Stimulated activated CD4-positive, alpha-beta T cell treated with anti-CD3 and anti-CD28 coated beads, Interleukin-4, amount 100 ng/mL, for 4 hours (primary cell): ENCODE results near the gene VPS51.
A peak's percentile ranks its signal among the peaks of the same experiment; 100 is the strongest.

Experiments used
- DNase-seq, 2 experiments: peaks; one replicate each; pipeline ENCODE4 v3.0.0-alpha.2; 2020

VPS51 gene

DNA sequence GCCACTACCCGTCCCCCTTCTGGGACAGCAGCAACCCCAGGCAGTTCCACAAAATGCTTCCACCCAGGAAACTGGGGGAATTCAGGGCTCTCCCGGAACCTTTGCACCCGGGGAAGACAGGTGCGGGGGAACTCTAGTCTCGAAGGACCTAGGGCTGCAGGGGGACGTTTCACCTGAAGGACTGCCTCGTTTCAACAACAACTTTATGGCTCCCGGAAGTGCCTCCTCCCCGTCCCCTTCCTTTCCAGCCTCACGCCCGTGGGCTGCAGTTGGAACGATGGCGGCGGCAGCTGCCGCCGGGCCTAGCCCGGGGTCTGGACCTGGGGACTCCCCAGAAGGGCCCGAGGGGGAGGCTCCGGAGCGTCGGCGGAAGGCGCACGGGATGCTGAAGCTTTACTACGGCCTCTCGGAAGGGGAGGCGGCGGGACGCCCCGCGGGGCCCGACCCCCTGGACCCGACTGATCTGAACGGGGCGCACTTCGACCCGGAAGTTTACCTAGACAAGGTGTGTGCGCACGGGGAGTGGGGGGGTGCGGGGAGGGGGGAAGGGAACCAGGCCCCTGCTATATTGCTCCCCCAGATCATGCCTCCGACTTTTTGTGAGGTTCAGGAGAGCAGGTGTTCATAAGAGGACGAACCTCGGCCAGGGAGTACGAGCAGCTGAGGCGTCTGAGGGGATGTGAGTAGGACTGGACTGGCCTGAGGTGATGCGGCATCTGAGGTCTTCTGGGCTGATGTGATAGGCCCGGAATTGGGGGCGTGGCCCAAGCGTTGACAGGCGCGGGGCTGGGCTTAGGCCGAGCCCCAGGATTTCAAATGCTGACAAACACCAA is at the start of gene VPS51:
VPS51 (plus strand) TSS at position 241 of the 833 bp plus-strand sequence; CDS start at position 278, 37 bp downstream.
- peak; percentile 74 to 82 for DNase-seq

DNA sequence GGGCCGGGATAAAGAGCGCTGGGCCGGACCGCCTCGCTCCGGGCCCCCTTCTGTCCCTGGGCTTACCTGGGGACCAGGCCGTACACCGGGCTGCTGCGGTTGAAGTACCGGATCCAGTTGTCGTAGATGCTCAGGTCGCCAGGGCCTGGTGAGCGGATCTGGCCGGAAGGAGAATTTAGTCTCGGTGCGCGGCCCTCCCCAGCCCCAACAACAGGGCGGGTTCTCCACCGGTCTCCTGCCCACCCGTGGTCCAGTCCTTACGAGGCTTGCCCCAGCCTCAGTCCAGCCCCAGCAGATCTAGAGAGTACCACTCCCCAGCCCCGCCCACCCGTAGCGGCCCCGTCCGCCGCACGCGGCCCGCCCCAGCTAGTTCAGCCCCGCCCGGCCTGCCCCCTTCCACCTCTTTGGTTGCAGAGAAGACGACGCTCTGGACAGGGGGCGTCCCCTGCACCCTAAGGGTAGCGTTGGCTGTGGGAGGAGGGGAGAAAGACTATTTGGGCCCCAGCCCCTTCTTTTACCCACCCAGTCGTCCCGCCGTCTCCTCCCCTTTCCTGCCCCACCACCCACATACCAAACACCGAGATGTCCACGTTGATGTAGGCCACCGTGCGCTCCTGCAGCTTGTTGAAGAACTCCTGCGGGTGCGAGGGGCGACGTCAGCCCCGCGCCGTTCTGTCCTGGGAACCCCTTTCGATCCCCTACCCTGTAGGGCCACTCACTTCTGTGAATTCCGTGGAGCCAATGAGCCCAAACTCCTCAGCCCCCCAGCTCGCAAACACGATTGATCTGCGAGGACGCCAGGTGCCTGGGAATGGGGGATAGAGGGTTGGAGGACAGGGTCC is 48.2 kb upstream of the VPS51 start:
- DNase-seq = peak in 1 of 2 experiments; percentile 34

DNA sequence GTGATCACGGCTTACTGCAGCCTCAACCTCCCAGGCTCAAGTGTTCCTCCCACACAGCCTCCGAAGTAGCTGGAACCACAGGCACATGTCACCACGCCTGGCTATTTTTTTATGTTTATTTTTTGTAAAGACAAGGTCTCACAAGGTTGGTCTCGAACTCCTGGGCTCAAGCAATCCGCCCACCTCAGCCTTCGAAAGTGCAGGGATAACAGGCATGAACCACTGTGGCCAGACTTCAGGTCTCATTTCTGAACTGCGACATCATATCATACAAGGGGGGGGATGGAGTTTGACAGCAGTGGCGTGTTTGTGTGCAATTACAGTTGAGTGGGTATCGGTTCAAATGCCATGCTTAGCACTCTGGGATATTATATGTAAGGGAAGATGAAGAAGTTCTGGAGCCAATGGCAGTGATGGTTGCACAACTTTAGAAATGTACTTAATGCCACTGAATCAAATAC is 44.6 kb upstream of the VPS51 start:
- no peak for DNase-seq

DNA sequence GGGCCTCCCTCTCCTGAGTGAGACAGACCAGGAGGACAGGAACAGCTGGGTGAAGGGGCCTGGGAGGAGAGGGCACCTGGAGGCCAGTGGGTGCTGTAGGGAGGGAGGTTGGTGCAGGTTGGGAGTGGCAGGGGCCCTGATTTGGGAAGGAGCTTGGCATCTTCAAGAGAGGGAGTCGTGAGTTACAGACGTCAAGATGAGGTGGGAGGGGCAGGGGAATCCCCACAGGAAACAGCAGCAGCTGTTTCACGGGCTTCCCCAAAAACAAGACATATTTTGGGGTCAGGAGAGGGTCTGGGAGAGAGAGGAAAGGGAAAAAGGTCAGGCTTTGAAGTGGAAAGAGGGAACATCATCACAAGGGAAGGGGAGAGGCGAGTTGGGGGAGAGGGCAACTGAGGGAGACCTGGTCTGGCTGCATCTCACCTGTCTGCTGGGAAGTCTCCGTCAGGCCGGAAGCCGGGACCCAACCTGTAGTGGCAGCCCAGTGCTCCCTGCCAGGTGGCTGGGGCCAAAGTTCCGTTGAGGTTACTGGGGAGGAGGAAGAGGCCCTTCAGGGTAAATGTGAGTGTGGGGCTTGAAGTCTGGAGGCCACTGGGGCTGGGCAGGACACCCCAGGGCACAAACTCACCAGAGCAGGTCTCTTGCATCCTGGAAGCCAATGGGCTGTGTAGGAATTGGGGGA is 42.0 kb upstream of the VPS51 start:
- DNase-seq = peak in 1 of 2 experiments; percentile 32

DNA sequence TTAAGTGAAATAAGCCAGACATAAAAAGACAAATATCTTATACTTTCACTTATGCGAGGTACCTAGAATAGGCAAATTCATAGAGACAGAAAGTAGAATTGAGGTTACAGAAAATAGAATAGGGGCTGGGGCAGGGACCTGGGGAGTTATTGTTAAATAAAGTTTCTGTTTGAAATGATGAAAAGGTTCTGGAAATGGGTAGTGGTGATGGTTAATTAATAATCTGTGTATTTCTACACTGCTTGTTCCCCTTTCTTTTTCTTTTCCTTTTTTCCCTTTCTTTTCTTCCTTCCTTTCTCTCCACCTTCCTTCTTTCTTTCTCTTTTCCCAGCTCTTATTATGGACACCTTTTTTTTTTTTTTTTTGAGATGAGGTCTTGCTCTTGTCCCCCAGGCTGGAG is 40.5 kb upstream of the VPS51 start:
- DNase-seq = no peak

DNA sequence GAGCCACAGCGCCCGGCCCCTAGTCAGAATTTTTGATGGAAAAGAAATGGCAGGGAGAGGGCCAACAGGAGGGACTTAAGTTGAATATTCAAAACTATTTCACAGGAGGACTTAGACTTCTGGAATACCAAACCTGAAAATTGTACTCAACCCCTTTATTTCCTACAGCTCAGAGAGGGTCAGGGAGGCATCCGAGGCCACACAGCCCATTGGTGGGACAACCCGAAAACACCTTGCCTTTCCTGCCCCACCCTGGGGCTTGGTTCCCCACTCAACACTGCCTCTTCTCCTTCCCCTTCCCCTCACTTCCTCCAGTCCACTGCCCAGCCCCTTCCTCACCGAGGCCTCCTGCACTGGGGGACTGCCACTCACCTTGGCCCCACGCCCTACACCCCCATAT is 39.0 kb upstream of the VPS51 start:
- no peak for DNase-seq

DNA sequence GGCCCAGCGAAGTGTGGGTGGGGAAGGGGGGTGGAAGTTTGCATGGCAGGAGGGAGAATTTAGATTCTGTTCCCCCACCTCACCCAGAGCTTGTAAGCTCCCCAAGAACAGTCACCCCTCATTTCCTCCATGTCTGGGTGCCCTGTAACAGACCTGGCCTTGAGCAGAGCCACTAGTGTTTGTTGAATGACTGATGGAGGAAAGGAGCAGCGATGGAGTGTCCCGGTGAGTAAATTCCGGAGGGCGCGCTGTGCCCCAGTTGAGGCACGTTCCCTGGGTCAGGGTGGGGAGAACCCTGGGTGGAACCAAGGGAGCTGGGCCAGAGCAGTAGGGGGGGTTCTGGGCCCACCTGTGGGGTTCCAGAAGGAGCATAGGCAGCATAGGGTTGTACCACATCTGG is 38.5 kb upstream of the VPS51 start:
- no peak for DNase-seq

DNA sequence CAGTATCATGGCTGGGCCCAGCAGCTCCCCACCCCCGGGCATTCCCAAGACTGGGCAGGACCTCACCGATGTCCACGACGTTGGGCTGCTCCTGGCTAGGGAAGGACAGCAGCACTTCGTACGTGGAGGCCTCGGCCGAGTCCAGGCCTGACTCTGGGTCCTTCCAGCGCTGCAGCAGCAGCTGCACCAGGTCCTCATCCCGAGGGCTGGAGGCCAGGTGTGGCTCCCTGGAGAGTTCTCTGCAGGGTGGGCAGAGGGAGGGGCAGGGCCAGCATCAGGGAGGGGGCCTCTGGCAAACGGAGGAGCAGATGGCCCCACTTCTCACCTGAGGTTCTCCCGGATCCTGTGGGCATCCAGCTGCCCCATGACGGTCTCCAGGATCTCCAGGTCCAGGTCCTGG is 38.0 kb upstream of the VPS51 start:
- DNase-seq = no peak

DNA sequence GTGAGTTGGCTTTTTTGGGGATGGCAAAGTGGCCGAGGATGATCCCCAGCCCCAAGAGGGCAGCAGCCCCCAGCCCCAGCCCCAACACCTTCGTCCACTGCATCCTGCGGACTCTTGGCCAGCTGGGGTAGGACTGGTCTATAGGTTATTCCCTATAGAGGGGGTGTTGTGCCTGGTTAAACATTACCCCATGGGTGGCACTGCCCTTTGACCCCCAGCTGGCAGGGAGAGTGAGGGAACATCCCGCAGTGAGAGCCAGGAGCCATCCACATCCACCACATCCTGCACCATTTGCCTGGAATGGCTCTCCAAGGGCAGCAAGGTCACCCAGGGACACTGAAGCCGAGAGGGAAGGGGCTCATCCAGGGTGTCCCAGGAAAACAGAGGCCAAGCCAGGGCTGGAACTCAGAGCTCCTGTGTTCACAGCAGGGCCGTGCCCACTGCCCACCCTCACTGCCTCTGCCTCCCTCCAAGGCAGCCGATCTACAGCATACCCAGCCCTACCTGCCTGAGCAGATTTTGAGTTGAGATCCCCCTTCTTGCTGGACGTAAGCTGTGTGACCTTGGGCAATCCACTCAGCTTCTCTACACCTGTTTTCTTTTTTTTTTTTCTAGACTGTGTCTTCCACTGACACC is 37.5 kb upstream of the VPS51 start, which contains the start of gene NAALADL1:
NAALADL1 (minus strand) TSS at position 135 of the 636 bp plus-strand sequence; CDS start at position 103, 32 bp downstream.
- no peak for DNase-seq

DNA sequence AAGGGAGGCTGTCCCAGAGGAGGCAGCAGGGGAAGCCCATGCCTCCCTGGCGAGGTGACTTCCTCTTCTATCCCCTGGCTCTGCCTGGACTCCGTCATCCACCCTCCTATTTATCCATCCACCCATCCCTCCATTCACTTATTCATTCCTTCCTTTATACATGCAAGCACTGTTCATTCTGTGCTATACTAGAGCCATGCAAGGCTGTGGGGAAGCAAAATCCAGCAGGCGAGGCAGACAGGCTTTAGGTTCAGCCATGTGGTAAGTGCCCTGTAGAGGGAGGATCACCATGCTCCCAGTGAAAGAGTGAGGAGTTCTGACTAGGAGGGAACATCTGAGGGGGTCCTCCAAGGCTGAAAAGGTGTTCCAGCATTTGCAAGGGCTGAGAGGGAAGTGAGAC is 36.5 kb upstream of the VPS51 start:
- no peak for DNase-seq

DNA sequence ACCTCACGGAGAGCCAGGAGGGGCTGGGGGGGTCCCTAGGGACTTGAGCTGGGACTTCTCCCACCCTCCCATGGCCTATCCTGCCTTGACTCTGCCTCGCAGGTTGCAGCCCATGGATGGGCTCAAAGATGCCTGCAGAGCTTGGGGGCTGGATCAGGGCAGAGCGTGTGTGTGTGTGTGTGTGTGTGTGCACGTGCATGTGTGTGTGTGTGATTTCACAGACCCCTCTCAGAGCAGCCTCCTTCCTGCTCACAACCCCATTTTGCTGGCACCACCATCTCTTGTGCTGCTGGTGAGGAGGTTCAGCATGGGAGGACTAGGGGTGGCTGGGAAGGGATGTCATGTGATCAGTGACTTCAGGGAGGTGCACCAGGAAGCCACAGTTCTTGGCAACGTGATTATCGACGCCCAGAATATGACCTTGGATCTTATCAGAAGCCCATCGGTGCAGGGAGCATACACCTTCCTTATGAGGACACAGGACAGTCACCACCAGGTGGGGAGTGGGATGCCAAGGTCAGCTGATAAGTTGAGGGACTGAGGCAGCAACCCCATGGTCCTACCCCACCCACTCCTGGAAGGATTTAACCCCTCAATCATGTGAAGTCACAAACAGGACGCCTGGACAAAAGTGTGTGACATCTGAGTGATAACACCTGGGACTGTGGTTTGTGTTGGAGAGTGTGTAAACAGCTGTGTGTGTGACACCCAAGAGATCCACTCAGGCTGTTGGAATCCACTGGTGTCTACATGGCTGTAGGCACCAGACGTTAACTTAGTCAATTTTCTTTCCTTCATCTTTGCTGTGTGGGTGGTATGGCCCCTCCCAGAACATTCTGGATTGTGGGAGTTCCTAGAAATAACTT is 35.8 kb upstream of the VPS51 start:
- no peak for DNase-seq

DNA sequence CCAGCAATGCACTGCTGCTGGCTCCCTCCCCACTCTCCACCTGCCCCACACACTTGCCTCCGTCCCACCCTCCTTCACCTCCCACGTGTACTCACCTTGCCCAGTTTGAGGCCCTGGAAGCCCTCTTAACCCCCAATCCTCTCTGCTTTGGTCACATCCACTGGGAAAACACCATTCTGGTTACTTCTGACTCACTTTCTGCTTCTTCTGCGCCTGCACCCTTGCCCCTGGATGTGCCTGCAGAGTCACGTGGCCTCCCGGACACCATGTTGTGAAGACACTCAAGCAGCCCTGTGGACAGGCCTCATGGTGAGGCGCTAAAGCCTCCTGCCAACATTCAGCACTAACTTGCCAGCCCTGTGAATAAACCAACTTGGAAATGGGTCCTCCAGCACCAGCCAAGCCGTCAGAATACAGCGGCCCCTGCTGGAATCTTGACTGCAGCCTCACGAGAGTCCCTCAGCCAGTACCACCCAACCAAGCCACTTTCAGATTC is 35.1 kb upstream of the VPS51 start:
- DNase-seq = no peak

DNA sequence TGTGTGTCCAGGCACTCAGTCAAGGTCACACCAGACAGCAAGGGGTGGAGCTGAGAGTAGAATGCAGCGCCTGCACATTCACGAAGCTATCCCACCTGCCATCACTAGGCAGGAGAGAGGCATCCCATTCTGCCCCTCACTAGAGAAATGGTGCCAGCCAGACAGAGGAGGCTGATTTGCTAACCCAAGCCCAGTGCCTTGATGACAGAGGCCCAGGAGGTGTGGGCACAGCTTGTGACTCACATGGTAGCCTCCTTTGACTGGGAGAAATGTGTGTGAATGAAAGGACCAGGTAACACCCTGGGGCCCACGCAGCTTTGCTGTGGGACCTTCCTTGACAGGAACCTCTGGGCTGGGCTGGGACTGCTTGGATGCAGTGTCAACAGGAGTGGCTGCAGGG is 32.5 kb upstream of the VPS51 start:
- DNase-seq = no peak

DNA sequence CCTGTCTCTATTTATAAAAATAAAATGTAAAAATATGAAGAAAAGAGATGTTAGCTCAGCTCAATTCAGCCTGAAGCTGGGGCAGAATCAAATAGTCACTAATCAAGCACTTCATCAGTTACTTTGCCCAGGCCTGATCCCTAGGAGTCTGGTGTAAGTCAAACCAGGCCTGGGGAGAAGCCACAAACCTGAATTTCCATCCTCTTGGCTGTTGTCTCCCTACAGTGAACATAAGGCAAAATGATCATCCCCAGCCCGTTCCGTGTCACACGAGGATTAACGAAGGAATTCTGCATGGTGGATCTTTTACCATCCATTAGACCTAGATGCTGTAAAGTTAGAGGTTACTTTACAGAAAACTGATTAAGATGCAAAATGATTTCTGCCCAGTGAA is 31.2 kb upstream of the VPS51 start:
- DNase-seq = no peak

DNA sequence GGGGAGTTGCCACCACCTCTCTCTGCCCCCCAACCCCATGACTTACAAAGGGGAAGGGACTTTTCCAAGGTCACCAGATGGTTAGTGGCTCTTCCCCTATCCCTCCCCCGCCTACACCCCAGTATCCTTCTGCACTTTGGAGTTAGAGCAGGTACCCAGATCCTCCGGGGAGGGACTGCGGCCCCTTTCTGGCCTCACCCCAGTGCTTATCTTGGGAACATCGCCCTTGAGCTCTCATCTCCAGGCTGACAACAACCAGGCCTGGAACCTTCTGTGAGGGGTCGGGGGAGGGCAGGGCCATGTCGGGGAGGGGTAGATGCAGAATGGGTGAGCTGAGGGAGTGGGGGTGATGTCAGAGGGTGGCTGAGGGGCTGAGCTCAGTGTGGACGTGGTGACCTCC is 30.2 kb upstream of the VPS51 start:
- no peak for DNase-seq

DNA sequence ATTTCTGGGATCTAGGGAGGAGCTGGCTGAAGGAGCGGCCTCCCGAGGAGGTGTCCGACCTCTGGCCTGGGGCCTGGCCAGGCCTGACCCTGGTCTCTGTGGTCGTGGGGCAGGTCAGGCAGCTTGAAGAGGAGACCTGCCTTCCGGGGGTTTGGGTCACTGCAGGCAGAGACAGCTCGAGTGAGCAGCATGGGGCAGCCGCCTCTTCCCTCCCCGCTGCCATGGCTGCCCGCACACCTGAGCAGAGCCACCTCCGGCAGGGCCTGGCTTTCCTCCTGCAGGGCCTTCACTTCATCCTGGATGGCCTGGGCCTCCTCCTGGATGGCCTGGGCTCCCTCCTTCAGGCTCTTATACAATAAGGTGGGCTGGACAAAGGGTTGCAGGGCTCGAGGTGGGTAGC is 29.7 kb upstream of the VPS51 start:
- DNase-seq = no peak

DNA sequence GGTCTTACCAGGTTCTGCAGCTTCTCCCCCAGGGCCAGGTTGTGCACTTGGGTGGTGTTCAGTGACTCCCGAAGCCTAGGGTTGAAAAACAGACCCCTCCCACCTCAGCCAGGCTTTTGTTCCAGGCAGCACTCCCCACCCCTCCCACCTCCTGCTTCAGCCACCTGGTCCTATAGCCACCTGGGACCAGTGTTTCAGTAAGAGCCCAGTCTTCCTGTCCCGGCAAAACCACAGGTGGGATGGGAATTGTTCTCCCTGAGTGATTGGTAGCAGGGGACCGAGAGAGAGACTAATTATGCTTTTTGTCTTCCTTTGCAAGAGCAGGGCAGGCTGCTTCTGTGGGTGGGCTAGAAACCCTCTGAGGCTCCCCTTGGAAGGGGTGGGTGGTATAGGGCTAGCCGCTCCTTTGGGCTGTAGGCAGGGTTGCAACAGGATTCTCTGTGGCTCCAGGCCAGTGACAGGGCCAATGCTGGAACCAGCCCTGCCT is 29.2 kb upstream of the VPS51 start:
- no peak for DNase-seq

DNA sequence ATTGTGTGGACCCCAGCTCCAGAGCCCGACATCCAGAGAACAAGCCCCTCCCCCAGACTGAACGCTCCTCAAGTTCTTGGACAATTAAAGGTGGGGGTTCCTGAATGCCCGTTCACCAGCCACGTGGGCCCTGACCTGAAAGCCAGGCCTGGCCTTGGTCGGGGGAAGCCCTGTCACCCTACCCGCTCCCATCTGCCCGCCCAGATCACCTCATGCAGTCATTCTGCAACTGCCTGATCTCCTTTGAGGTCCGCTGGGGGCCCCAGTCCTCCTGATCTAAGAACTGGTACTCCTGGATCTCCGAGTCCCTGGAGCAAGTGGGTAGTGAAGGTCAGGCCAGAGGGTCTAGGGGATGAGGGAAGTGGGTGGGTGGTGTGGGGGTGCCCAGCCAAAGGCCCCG is 28.6 kb upstream of the VPS51 start:
- no peak for DNase-seq

DNA sequence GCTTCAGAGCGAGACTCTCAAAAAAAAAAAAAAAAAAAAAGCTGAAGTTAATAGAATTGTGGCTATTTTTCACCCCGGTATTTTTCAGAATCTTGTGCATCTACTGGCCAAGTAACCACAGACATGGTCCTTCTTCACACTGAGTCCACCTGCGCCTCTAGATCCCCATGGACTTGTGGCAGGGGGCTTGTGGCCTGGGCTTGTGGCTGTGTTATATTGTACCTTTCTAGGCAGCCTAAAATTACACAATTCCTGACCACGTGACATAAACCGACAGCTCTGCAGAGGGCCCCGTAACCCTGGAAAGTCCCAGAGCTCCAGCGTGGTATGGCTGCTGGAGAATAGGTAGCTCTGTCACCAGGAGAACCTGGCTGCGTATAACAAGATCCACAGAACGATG is 26.8 kb upstream of the VPS51 start:
- no peak for DNase-seq

DNA sequence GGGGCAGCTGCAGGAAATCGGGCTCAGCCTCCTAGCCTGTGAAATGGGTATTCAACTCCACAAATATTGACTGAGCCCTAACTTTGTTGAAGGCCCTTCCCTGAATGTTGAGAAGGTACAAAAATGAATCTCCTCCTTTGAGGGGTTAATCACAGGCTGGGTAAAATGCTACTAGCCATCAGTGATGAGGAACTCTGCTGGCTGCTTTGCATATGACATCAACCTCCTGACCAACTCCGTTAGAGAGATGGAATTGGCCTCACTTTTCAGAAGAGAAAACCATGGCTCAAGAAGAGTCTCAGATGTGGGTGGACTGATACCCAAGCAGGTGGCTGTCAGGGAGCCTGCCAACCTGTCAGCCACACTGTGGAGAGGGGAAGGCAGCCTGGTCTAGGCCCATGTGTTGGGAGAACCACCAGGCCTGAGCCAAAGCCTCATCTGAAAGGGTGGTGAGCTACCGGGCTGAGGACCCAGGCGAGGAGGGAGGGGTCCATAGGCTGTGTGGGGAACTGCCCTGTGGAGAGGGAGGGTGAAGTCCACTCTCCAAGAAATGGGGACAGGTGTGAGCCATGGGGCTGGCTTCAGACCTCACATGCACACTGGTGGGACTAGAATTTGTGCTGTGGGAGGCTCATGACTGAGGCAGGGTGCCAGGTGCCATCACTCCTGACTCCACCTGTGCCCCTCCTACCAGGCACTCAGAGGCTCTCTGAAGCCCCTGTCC is 23.9 kb upstream of the VPS51 start:
- DNase-seq = no peak

DNA sequence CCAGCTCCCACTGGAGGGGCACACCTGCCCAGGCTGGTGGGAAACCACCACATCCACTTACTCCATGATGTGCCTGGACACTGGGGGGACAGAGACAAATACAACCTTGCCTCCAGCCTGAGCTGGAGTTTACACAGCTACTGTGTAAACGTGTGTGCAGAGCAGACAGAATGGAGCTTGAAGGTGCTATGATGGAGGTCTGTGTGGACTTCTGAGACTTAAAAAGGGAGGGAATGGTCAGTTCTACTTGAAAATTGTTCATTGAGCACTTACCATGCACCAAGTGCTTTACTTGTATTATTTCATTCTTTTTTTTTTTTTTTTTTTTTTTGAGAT is 23.4 kb upstream of the VPS51 start:
- no peak for DNase-seq
